GM18511 (cell line): ENCODE measurements around the gene RIMBP3B.
"Not testable (repeated sequence)": the region's sequence is repeated elsewhere in the genome, so short reads cannot be mapped to it uniquely, and the experiment has no call there.

ENCODE experiments used
- ATAC-seq: cut with Tn5 transposase; IDR thresholded peaks from one replicate; pipeline ENCODE4 v1.9.1; 2021; ENCODE audit warnings: mild to moderate bottlenecking, moderate library complexity; ENCODE audit not compliant: unreplicated experiment

The RIMBP3B gene

GRCh38 chr22:21407792-21408191 lies 24.2 kb downstream of the RIMBP3B start:
- ATAC-seq, result not testable (repeated sequence)

- ATAC-seq, result not testable (repeated sequence)
Measured at GRCh38 chr22:21416375-21416774, 32.8 kb downstream of the RIMBP3B start.

GRCh38 chr22:21417227-21417746 lies 33.7 kb downstream of the RIMBP3B start, which contains the start of gene HIC2:
Gene HIC2, plus strand, starts transcription at chr22:21417371. Its CDS starts 25,461 bp downstream, at chr22:21442832.
- peak; percentile 81 for ATAC-seq

- ATAC-seq, result not testable (repeated sequence)
Measured at GRCh38 chr22:21417853-21418252, 34.3 kb downstream of the RIMBP3B start.

- ATAC-seq, result not testable (repeated sequence)
Measured at GRCh38 chr22:21418974-21419638, 35.6 kb downstream of the RIMBP3B start.

- ATAC-seq, result not testable (repeated sequence)
Measured at GRCh38 chr22:21420180-21420763, 36.7 kb downstream of the RIMBP3B start.

- ATAC-seq, result not testable (repeated sequence)
Measured at GRCh38 chr22:21424084-21424709, 40.6 kb downstream of the RIMBP3B start.

- ATAC-seq, result not testable (repeated sequence)
Measured at GRCh38 chr22:21434378-21435233, 51.1 kb downstream of the RIMBP3B start.

- not testable (repeated sequence) for ATAC-seq
Measured at GRCh38 chr22:21435998-21436810, 52.7 kb downstream of the RIMBP3B start.

- not testable (repeated sequence) for ATAC-seq
Measured at GRCh38 chr22:21438013-21438412, 54.5 kb downstream of the RIMBP3B start.
